OCI-LY1 (cell line): ENCODE data around the gene NCOR1.

Experiments used
- H2AFZ ChIP-seq: fragments of 200-600 bp; sonication (generic), shearing (Covaris generic); 2 replicates; pipeline ENCODE4 v1.6.0; 2014; ENCODE audit warnings: antibody characterized with exemption, mild to moderate bottlenecking, low read length
- H3F3A ChIP-seq: fragments of 200-600 bp; sonication (generic), shearing (Covaris generic); 2 replicates; pipeline ENCODE4 v1.6.0; 2014; ENCODE audit warnings: mild to moderate bottlenecking, antibody characterized with exemption, low read length, moderate library complexity; ENCODE audit not compliant: insufficient read depth
- H3K27ac ChIP-seq: fragments of 200-600 bp; sonication (generic); 2 replicates; pipeline ENCODE4 v1.5.1; 2014; ENCODE audit warnings: low read length, mixed run types, mild to moderate bottlenecking, low read depth; ENCODE audit not compliant: poor library complexity, severe bottlenecking
- H3K27me3 ChIP-seq: fragments of 200-600 bp; sonication (generic); 2 replicates; pipeline ENCODE4 v1.6.0; 2014; ENCODE audit warnings: antibody characterized with exemption, mild to moderate bottlenecking, low read length, moderate library complexity; ENCODE audit not compliant: insufficient read depth
- H3K36me3 ChIP-seq: fragments of 200-600 bp; sonication (generic); 2 replicates; pipeline ENCODE4 v1.6.1; 2014; ENCODE audit warnings: mild to moderate bottlenecking, antibody characterized with exemption, low read length, moderate library complexity, mixed read lengths; ENCODE audit not compliant: insufficient read depth
- H3K4me1 ChIP-seq: fragments of 200-600 bp; sonication (generic); 2 replicates; pipeline ENCODE4 v1.5.1; 2014; ENCODE audit warnings: mild to moderate bottlenecking, low read length, moderate library complexity; ENCODE audit not compliant: insufficient read depth, severe bottlenecking
- H3K4me2 ChIP-seq: fragments of 200-600 bp; sonication (generic), shearing (Covaris generic); 2 replicates; pipeline ENCODE4 v1.6.1; 2014; ENCODE audit warnings: low read length
- H3K4me3 ChIP-seq: fragments of 200-600 bp; sonication (generic); 2 replicates; pipeline ENCODE4 v1.5.1; 2014; ENCODE audit warnings: low read length, low read depth, mild to moderate bottlenecking, mixed read lengths; ENCODE audit not compliant: poor library complexity, severe bottlenecking
- H3K79me2 ChIP-seq: fragments of 200-600 bp; shearing (Covaris generic); 2 replicates; pipeline ENCODE4 v1.6.1; 2016; ENCODE audit warnings: mixed run types, low read length, mixed read lengths; ENCODE audit not compliant: insufficient read depth
- H3K9ac ChIP-seq: fragments of 200-600 bp; sonication (generic), shearing (Covaris generic); 2 replicates; pipeline ENCODE4 v1.6.1; 2014; ENCODE audit warnings: mild to moderate bottlenecking, low read length, mixed read lengths
- H3K9me2 ChIP-seq: fragments of 200-600 bp; sonication (generic), shearing (Covaris generic); 2 replicates; pipeline ENCODE4 v1.6.1; 2014; ENCODE audit warnings: low read depth, mild to moderate bottlenecking, low read length, mixed read lengths
- H3K9me3 ChIP-seq: fragments of 200-600 bp; shearing (Covaris generic); 2 replicates; pipeline ENCODE4 v1.6.1; 2014; ENCODE audit warnings: low read length, mixed read lengths
- H4K20me1 ChIP-seq: fragments of 200-600 bp; sonication (generic), shearing (Covaris generic); 2 replicates; pipeline ENCODE4 v1.6.0; 2016; ENCODE audit warnings: mild to moderate bottlenecking, low read length; ENCODE audit not compliant: insufficient read depth
- CTCF ChIP-seq: fragments of 200-600 bp; sonication (generic), shearing (Covaris generic); IDR thresholded peaks from 2 replicates; pipeline ENCODE4 v1.5.1; 2017; ENCODE audit warnings: mild to moderate bottlenecking, antibody characterized with exemption, low read length, moderate library complexity, mixed read lengths
- EZH2 ChIP-seq: fragments of 200-600 bp; sonication (generic), shearing (Covaris generic); IDR thresholded peaks from 2 replicates; pipeline ENCODE4 v1.8.0; 2017; ENCODE audit warnings: borderline replicate concordance, mixed run types, mild to moderate bottlenecking, antibody characterized with exemption, low read length, moderate library complexity, mixed read lengths

The NCOR1 gene

GRCh38 chr17:16135461-16135860, 79.9 kb downstream of the NCOR1 start:
- H2AFZ ChIP-seq, result no peak overlapping the region
- no peaks in the 10 kb centered on the region for H3K79me2 ChIP-seq
- TF ChIP-seq CTCF (no peak), EZH2 (no peak)
- no peaks in the 10 kb centered on the region for H3K4me1 ChIP-seq
- no peak overlapping the region for H3K4me2 ChIP-seq
- no peaks in the 10 kb centered on the region for H3K27me3 ChIP-seq
- no peak overlapping the region for H3K4me3 ChIP-seq
- H4K20me1 ChIP-seq, result no peaks in the 10 kb centered on the region
- H3K9me2 ChIP-seq, result no peaks in the 10 kb centered on the region
- no peaks in the 10 kb centered on the region for H3K9me3 ChIP-seq
- peaks cover 63% of the 10 kb centered on the region for H3K36me3 ChIP-seq
- no peaks in the 10 kb centered on the region for H3F3A ChIP-seq
- no peak overlapping the region for H3K9ac ChIP-seq
- no peak overlapping the region for H3K27ac ChIP-seq

- Histone ChIP-seq H3K4me2 (no peak overlapping the region), H3K9me2 (no peaks in the 10 kb centered on the region), H3K4me3 (no peak overlapping the region), H3K9ac (no peak overlapping the region), H3K36me3 (peaks cover 70% of the 10 kb centered on the region), H3K4me1 (no peaks in the 10 kb centered on the region), H3K27me3 (no peaks in the 10 kb centered on the region), H4K20me1 (no peaks in the 10 kb centered on the region), H3K79me2 (no peaks in the 10 kb centered on the region), H3F3A (no peaks in the 10 kb centered on the region), H2AFZ (no peak overlapping the region), H3K27ac (no peak overlapping the region), H3K9me3 (no peaks in the 10 kb centered on the region)
- TF ChIP-seq CTCF (no peak), EZH2 (no peak)
These were observed 83.7 kb downstream of the NCOR1 start for GRCh38 chr17:16131593-16131992.

GRCh38 chr17:16129441-16130205, 85.7 kb downstream of the NCOR1 start:
- H3K27me3 ChIP-seq, result no peaks in the 10 kb centered on the region
- no peaks in the 10 kb centered on the region for H3K9me2 ChIP-seq
- peaks cover 69% of the 10 kb centered on the region for H3K36me3 ChIP-seq
- no peaks in the 10 kb centered on the region for H3K4me1 ChIP-seq
- TF ChIP-seq CTCF (no peak), EZH2 (no peak)
- no peaks in the 10 kb centered on the region for H3K79me2 ChIP-seq
- H3K4me3 ChIP-seq, result no peak overlapping the region
- no peaks in the 10 kb centered on the region for H3K9me3 ChIP-seq
- H3K27ac ChIP-seq, result no peak overlapping the region
- H3F3A ChIP-seq, result no peaks in the 10 kb centered on the region
- H3K4me2 ChIP-seq, result no peak overlapping the region
- no peak overlapping the region for H2AFZ ChIP-seq
- no peaks in the 10 kb centered on the region for H4K20me1 ChIP-seq
- no peak overlapping the region for H3K9ac ChIP-seq
